ENCODE measurements around the gene SPON2.

- no peak for TF ChIP-seq CTCF (optimal IDR thresholded peaks at IDR 0.05 in 1 of 3, IDR thresholded peaks at IDR 0.05 in 1 of 3, conservative IDR thresholded peaks at IDR 0.05 in 1 of 3; ENCODE audit: extremely low read depth in 1 of 3, insufficient read depth in 2 of 3, low read length in 3 of 3)
- TF ChIP-seq EZH2 (IDR thresholded peaks at IDR 0.05; ENCODE audit: low read length), result no peak
These were observed 22.8 kb upstream of the SPON2 start for GRCh38 chr4:1195109-1195671.

Data from keratinocyte (primary cell).